ENCODE measurements around the gene TSPAN7. TPM values are rescaled to one million over a fixed set of nuclear protein-coding genes. Genes with fewer than 3 reads are reported as not detected.

Gene TSPAN7
- total RNA-seq, 1 experiment from 2014 or later: 0.12 TPM

GRCh38 chrX:38646129-38646528 is 84.8 kb downstream of the TSPAN7 start:
- no peak for DNase-seq (ENCODE audit: low read depth)

GRCh38 chrX:38649221-38649620 is 87.9 kb downstream of the TSPAN7 start:
- no peak for DNase-seq (ENCODE audit: low read depth)

GRCh38 chrX:38649674-38650647 is 88.6 kb downstream of the TSPAN7 start:
- no peak for DNase-seq (ENCODE audit: low read depth)

- DNase-seq (ENCODE audit: low read depth): no peak
Observed at GRCh38 chrX:38651625-38652601, 90.6 kb downstream of the TSPAN7 start.

GRCh38 chrX:38652934-38653442 is 91.6 kb downstream of the TSPAN7 start:
- no peak for DNase-seq (ENCODE audit: low read depth)

- DNase-seq (ENCODE audit: low read depth): peak; percentile 19
Observed at GRCh38 chrX:38654302-38654701, 93.0 kb downstream of the TSPAN7 start.

GRCh38 chrX:38656350-38656915 is 95.1 kb downstream of the TSPAN7 start:
- DNase-seq (ENCODE audit: low read depth): no peak

GRCh38 chrX:38657562-38657961 is 96.2 kb downstream of the TSPAN7 start:
- peak; percentile 2 for DNase-seq (ENCODE audit: low read depth)

GRCh38 chrX:38660395-38661102 is 99.2 kb downstream of the TSPAN7 start:
- no peak for DNase-seq (ENCODE audit: low read depth)

- DNase-seq (ENCODE audit: low read depth): no peak
Observed at GRCh38 chrX:38661103-38661441, 99.7 kb downstream of the TSPAN7 start.

- DNase-seq (ENCODE audit: low read depth): no peak
Observed at GRCh38 chrX:38661561-38661960, 100.2 kb downstream of the TSPAN7 start.

GRCh38 chrX:38662640-38663039 is 101.3 kb downstream of the TSPAN7 start:
- no peak for DNase-seq (ENCODE audit: low read depth)

GRCh38 chrX:38664285-38664684 is 102.9 kb downstream of the TSPAN7 start:
- DNase-seq (ENCODE audit: low read depth): peak; percentile 52

- no peak for DNase-seq (ENCODE audit: low read depth)
Observed at GRCh38 chrX:38666909-38667308, 105.6 kb downstream of the TSPAN7 start.

GRCh38 chrX:38668771-38669170 is 107.4 kb downstream of the TSPAN7 start:
- no peak for DNase-seq (ENCODE audit: low read depth)

- no peak for DNase-seq (ENCODE audit: low read depth)
Observed at GRCh38 chrX:38669428-38669827, 108.1 kb downstream of the TSPAN7 start.

- no peak for DNase-seq (ENCODE audit: low read depth)
Observed at GRCh38 chrX:38672646-38673045, 111.3 kb downstream of the TSPAN7 start.

GRCh38 chrX:38675856-38676255 is 114.5 kb downstream of the TSPAN7 start:
- DNase-seq (ENCODE audit: low read depth): no peak

GRCh38 chrX:38678183-38678582 is 116.8 kb downstream of the TSPAN7 start:
- DNase-seq (ENCODE audit: low read depth): no peak

GRCh38 chrX:38678821-38679220 is 117.5 kb downstream of the TSPAN7 start:
- no peak for DNase-seq (ENCODE audit: low read depth)

- DNase-seq (ENCODE audit: low read depth): no peak
Observed at GRCh38 chrX:38679695-38680094, 118.4 kb downstream of the TSPAN7 start.

Data from RPMI7951 (cell line).